HL-60 (cell line): Measurements from ENCODE around the gene TATDN3.

ENCODE experiments used
- DNase-seq, 2 experiments: peaks; one replicate each; pipeline ENCODE4 v3.0.0-alpha.2; 2010 to 2020; ENCODE audit warnings: low read depth in 1 of 2, low spot score in 1 of 2
- H3K27ac ChIP-seq: fragments of 250-450 bp; sonication (Bioruptor Pico); replicated peaks from 2 replicates; pipeline ENCODE4 v1.5.1; 2020; ENCODE audit warnings: mild to moderate bottlenecking, moderate library complexity
- H3K27me3 ChIP-seq: fragments of 250-450 bp; sonication (Bioruptor Pico); 2 replicates; pipeline ENCODE4 v1.5.1; 2021; ENCODE audit warnings: mild to moderate bottlenecking, moderate library complexity; ENCODE audit not compliant: insufficient read depth, poor library complexity, severe bottlenecking
- H3K4me3 ChIP-seq: replicated peaks from 2 replicates; pipeline ENCODE4 v1.5.1; 2011; ENCODE audit warnings: mild to moderate bottlenecking, control low read depth, low read length; ENCODE audit not compliant: insufficient read depth
- CTCF ChIP-seq: IDR thresholded peaks from one replicate; pipeline ENCODE4 v1.5.1; 2011; ENCODE audit warnings: low read length, control low read depth, inconsistent platforms; ENCODE audit not compliant: insufficient read depth
- GABPA ChIP-seq: IDR thresholded peaks from 2 replicates; pipeline ENCODE4 v1.6.1; 2012; ENCODE audit warnings: low read depth
- POLR2AphosphoS5 ChIP-seq: IDR thresholded peaks from 2 replicates; pipeline ENCODE4 v1.6.1; 2012; ENCODE audit warnings: low read depth
- REST ChIP-seq: IDR thresholded peaks from 2 replicates; pipeline ENCODE4 v1.6.1; 2012; ENCODE audit warnings: low read depth; ENCODE audit not compliant: insufficient replicate concordance
- SPI1 ChIP-seq: IDR thresholded peaks from 2 replicates; pipeline ENCODE4 v1.6.1; 2012; ENCODE audit warnings: low read depth, mild to moderate bottlenecking, borderline replicate concordance
- long read RNA-seq: library from polyadenylated mRNA; unstranded; transcript quantifications from one replicate; pipeline ENCODE4 v2.0.0, GENCODE V29; 2020

The TATDN3 gene, protein sequence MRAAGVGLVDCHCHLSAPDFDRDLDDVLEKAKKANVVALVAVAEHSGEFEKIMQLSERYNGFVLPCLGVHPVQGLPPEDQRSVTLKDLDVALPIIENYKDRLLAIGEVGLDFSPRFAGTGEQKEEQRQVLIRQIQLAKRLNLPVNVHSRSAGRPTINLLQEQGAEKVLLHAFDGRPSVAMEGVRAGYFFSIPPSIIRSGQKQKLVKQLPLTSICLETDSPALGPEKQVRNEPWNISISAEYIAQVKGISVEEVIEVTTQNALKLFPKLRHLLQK
- long read RNA-seq, transcript TATDN3-214 (10 exons, 1,381 nt): minor isoform, 25 of 178 reads
- long read RNA-seq, transcript TATDN3-201 (10 exons, 2,321 nt): major isoform, 57 of 178 reads
- long read RNA-seq, transcript TATDN3-202 (10 exons, 2,389 nt): minor isoform, 55 of 178 reads
- long read RNA-seq, partial matches to known transcripts: 5 of 178 reads
- long read RNA-seq, other reads (novel, unspliced or antisense): 32 of 178 reads

DNA sequence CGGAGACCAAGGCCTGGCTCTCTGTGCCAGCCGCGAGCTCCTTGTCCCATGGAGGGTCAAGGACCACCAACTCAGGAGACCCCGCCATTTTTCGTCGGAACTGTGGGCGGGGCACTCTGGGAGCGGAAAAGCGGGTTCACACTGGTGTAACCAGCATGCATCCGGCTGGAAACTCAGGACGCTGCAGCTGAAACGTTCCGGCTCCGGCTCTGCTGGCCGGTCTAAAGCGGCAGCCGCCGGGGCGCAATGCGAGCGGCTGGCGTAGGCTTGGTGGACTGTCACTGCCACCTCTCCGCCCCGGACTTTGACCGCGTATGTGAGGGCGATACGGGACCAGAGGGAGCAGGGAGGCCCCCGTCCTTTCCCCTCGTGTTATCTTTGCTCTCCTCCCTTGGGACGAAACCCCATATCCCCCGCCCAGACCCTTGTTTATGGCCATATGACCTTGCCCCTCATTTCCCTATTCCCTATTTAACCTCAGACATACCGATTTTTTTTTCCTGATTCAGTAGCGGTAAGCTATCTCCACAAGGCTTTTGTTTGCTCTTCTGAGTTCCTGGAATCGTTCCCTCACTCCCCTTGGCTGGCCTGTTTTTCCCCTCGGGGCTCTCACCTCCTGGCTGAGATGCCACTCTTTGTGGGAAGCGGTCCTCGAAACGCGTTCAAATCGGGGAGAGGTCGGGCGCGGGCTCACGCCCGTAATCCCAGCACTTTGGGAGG lies at the start of gene TATDN3, which contains the start of gene NSL1:
Gene TATDN3, plus strand, starts transcription at position 219 of the 720 bp plus-strand sequence. Its CDS starts 28 bp downstream, at position 247.
Gene NSL1, minus strand, starts transcription at position 102 of the 720 bp plus-strand sequence. Its CDS starts 14 bp downstream, at position 88.
- peak; percentile 82 to 94 for DNase-seq
- H3K27ac ChIP-seq: peak within 1 kb of the TSS; percentile 88
- no peak for TF ChIP-seq CTCF
- TF ChIP-seq POLR2AphosphoS5: peak; percentile 95
- peak; percentile 96 for TF ChIP-seq GABPA
- peak; percentile 79 for TF ChIP-seq REST
- peak; percentile 9; the same call in 1 of the 2 replicates for TF ChIP-seq SPI1
- peak within 1 kb of the TSS; percentile 87 for H3K4me3 ChIP-seq
- H3K27me3 ChIP-seq: no peaks in the 10 kb centered on the region

- Histone ChIP-seq H3K27ac (no peak overlapping the region), H3K4me3 (no peak overlapping the region), H3K27me3 (no peaks in the 10 kb centered on the region)
- DNase-seq: no peak
- TF ChIP-seq POLR2AphosphoS5 (no peak), SPI1 (no peak), REST (no peak), CTCF (no peak), GABPA (no peak)
Measured at GRCh38 chr1:212743901-212744475, 47.7 kb upstream of the TATDN3 start.

DNA sequence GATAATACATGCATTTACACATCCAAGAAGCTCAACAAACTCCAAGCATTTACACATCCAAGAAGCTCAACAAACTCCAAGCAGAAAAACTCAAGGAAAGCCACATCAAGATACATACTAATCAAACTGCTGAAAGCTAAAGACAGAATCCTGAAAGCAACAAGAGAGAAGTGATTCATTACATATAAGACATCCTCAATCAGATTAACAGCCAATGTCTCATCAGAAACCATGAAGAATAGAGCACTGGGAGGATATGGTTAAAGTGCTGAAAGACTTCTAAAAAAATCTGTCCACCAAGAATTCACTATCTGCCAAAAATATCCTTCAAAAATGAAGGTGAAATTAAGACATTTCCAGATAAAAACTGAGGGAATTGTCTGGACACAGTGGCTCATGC lies 46.4 kb upstream of the TATDN3 start:
- no peak for DNase-seq
- no peak overlapping the region for H3K4me3 ChIP-seq
- H3K27ac ChIP-seq: no peak overlapping the region
- no peaks in the 10 kb centered on the region for H3K27me3 ChIP-seq
- TF ChIP-seq POLR2AphosphoS5: no peak
- no peak for TF ChIP-seq SPI1
- no peak for TF ChIP-seq REST
- TF ChIP-seq CTCF: no peak
- TF ChIP-seq GABPA: no peak
